ENCODE data around the gene TUBB.

The TUBB gene

GRCh38 chr6:30683980-30684338 lies 36.2 kb upstream of the TUBB start:
- ChIA-PET POLR2A (interaction anchor here (1.1 to 1.2 kb wide), 2 partner anchors 33 to 39 kb away, joined by 3 to 6 read pairs; partner anchors contain the start of gene MDC1), CTCF (no interaction called here)
- TF ChIP-seq SP1 (IDR thresholded peaks at IDR 0.05): no peak
- no peak for TF ChIP-seq LEF1 (IDR thresholded peaks at IDR 0.05; ENCODE audit: borderline replicate concordance)
- no peak for TF ChIP-seq ARNT (IDR thresholded peaks at IDR 0.05)
- no peak for TF ChIP-seq FOXA1 (IDR thresholded peaks at IDR 0.05)
- TF ChIP-seq TARDBP (IDR thresholded peaks at IDR 0.05): no peak
- no peak for TF ChIP-seq NFRKB (IDR thresholded peaks at IDR 0.05)
- TF ChIP-seq ELF4 (IDR thresholded peaks at IDR 0.05): no peak
- TF ChIP-seq FOXK2 (IDR thresholded peaks at IDR 0.05): no peak
- TF ChIP-seq L3MBTL2 (conservative IDR thresholded peaks at IDR 0.05): no peak
- no peak for TF ChIP-seq SUZ12 (IDR thresholded peaks at IDR 0.05)
- no peak for TF ChIP-seq PKNOX1 (IDR thresholded peaks at IDR 0.05)
- no peak for TF ChIP-seq BHLHE40 (IDR thresholded peaks at IDR 0.05; ENCODE audit: borderline replicate concordance)
- DNase-seq (ENCODE audit: extremely low spot score): no peak

- no peak for TF ChIP-seq LEF1 (IDR thresholded peaks at IDR 0.05; ENCODE audit: borderline replicate concordance)
- no peak for TF ChIP-seq SUZ12 (IDR thresholded peaks at IDR 0.05)
- no peak for TF ChIP-seq TARDBP (IDR thresholded peaks at IDR 0.05)
- no peak for TF ChIP-seq FOXA1 (IDR thresholded peaks at IDR 0.05)
- no peak for TF ChIP-seq HDGF (IDR thresholded peaks at IDR 0.05; ENCODE audit: borderline replicate concordance)
- TF ChIP-seq SP1 (IDR thresholded peaks at IDR 0.05): no peak
- no peak for DNase-seq (ENCODE audit: extremely low spot score)
- ChIA-PET CTCF (interaction anchor here (0.6 to 1.0 kb wide), 3 partner anchors 30 to 142 kb away, joined by 3 to 5 read pairs (median 4); no protein-coding TSS in a partner anchor), POLR2A (interaction anchor here (0.6 to 1.2 kb wide), 5 partner anchors 9 to 38 kb away, joined by 3 to 5 read pairs (median 3); partner anchors contain the start of genes DHX16 and MDC1)
Observed at GRCh38 chr6:30684386-30685156, 35.6 kb upstream of the TUBB start.

GRCh38 chr6:30685157-30686008 lies 34.8 kb upstream of the TUBB start:
- TF ChIP-seq SUZ12 (IDR thresholded peaks at IDR 0.05) (no peak), ARNT (IDR thresholded peaks at IDR 0.05) (no peak), LEF1 (IDR thresholded peaks at IDR 0.05; ENCODE audit: borderline replicate concordance) (no peak), FOXA1 (IDR thresholded peaks at IDR 0.05) (no peak), FOXK2 (IDR thresholded peaks at IDR 0.05) (no peak)
- CTCF ChIA-PET: interaction anchor here (0.6 to 1.0 kb wide), 3 partner anchors 30 to 143 kb away, joined by 3 to 5 read pairs (median 4); no protein-coding TSS in a partner anchor
- no peak for DNase-seq (ENCODE audit: extremely low spot score)
- POLR2A ChIA-PET: interaction anchor here (0.6 to 1.2 kb wide), 6 partner anchors 10 to 37 kb away, joined by 3 to 5 read pairs (median 3); partner anchors contain the start of genes DHX16 and MDC1

GRCh38 chr6:30686009-30686907 lies 33.9 kb upstream of the TUBB start, which contains the start of gene PPP1R18:
Gene PPP1R18 (minus strand): TSS chr6:30686645. CDS start chr6:30686018, 627 bp downstream.
- TF ChIP-seq BHLHE40 (IDR thresholded peaks at IDR 0.05; ENCODE audit: borderline replicate concordance) (no peak), L3MBTL2 (conservative IDR thresholded peaks at IDR 0.05) (no peak), SP1 (IDR thresholded peaks at IDR 0.05) (no peak), PKNOX1 (IDR thresholded peaks at IDR 0.05) (no peak), SUZ12 (IDR thresholded peaks at IDR 0.05) (no peak), NFRKB (IDR thresholded peaks at IDR 0.05) (no peak), TARDBP (IDR thresholded peaks at IDR 0.05) (no peak), FOXM1 (IDR thresholded peaks at IDR 0.05; ENCODE audit: borderline replicate concordance) (no peak), ARNT (IDR thresholded peaks at IDR 0.05) (no peak), FOXA1 (IDR thresholded peaks at IDR 0.05) (no peak), LEF1 (IDR thresholded peaks at IDR 0.05; ENCODE audit: borderline replicate concordance) (no peak), CTBP1 (IDR thresholded peaks at IDR 0.05; ENCODE audit: borderline replicate concordance) (no peak), FOXK2 (IDR thresholded peaks at IDR 0.05) (no peak), ZNF384 (IDR thresholded peaks at IDR 0.05) (no peak), HDGF (IDR thresholded peaks at IDR 0.05; ENCODE audit: borderline replicate concordance) (no peak), ELF4 (IDR thresholded peaks at IDR 0.05) (no peak)
- DNase-seq (ENCODE audit: extremely low spot score): peak; percentile 39
- CTCF ChIA-PET: no interaction called here

GRCh38 chr6:30686908-30687658 lies 33.1 kb upstream of the TUBB start:
- POLR2A ChIA-PET: interaction anchor here (1.1 to 6.3 kb wide), 6 partner anchors 8 to 35 kb away, joined by 3 to 101 read pairs (median 6); partner anchors contain the start of genes DHX16 and MDC1
- no peak for TF ChIP-seq FOXK2 (IDR thresholded peaks at IDR 0.05)
- TF ChIP-seq PKNOX1 (IDR thresholded peaks at IDR 0.05): peak; percentile 53; the same call in 1 of the 2 replicates
- TF ChIP-seq ARNT (IDR thresholded peaks at IDR 0.05): no peak
- peak; percentile 69 for TF ChIP-seq TARDBP (IDR thresholded peaks at IDR 0.05)
- 0 out of 2 replicates have a peak, but pooled peaks have one; percentile 31 for TF ChIP-seq L3MBTL2 (conservative IDR thresholded peaks at IDR 0.05)
- CTCF ChIA-PET: interaction anchor here (0.5 to 1.9 kb wide), 3 partner anchors 8 to 44 kb away, joined by 3 to 6 read pairs (median 3); no protein-coding TSS in a partner anchor
- peak; percentile 54 for DNase-seq (ENCODE audit: extremely low spot score)

More at GRCh38 chr6:30686009-30686907, 33.9 kb upstream of the TUBB start, which contains the start of gene PPP1R18:
- POLR2A ChIA-PET: interaction anchor here (0.8 to 1.2 kb wide), 2 partner anchors 11 to 32 kb away, joined by 3 read pairs; no protein-coding TSS in a partner anchor

Measured in HEK293T (cell line).